Panc1 (cell line): ENCODE measurements around the gene HOXD9.

ENCODE experiments used
- POLR2AphosphoS5 ChIP-seq: IDR thresholded peaks from 2 replicates; pipeline ENCODE4 v1.6.1; 2012; ENCODE audit warnings: mild to moderate bottlenecking, low read depth, low read length, moderate library complexity
- TF ChIP-seq, protein P1 (sequence below): fragments of 450-650 bp; IDR thresholded peaks from 2 replicates; pipeline ENCODE4 v1.5.1; 2017; ENCODE audit warnings: mild to moderate bottlenecking

DNA sequence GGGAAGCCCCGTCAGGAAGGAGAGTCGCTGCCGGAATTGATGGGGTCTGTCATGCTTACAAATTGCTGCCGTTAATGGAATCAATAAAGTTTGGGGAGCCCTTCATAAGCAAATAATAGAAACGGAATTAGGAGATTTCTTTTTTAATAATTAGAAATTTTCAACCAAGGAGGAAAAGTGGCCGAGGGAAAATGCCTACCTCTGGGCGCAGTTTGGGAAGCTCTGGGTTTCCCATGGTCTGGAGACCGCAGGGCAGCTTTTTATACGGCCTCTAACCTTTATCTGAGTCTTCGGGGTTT is 40.0 kb upstream of the HOXD9 start:
- TF ChIP-seq, protein P1, sequence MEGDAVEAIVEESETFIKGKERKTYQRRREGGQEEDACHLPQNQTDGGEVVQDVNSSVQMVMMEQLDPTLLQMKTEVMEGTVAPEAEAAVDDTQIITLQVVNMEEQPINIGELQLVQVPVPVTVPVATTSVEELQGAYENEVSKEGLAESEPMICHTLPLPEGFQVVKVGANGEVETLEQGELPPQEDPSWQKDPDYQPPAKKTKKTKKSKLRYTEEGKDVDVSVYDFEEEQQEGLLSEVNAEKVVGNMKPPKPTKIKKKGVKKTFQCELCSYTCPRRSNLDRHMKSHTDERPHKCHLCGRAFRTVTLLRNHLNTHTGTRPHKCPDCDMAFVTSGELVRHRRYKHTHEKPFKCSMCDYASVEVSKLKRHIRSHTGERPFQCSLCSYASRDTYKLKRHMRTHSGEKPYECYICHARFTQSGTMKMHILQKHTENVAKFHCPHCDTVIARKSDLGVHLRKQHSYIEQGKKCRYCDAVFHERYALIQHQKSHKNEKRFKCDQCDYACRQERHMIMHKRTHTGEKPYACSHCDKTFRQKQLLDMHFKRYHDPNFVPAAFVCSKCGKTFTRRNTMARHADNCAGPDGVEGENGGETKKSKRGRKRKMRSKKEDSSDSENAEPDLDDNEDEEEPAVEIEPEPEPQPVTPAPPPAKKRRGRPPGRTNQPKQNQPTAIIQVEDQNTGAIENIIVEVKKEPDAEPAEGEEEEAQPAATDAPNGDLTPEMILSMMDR, result no peak
- TF ChIP-seq POLR2AphosphoS5, result no peak
